GM21737 (cell line): ENCODE results near the gene PCDHGB6.
"Not testable (repeated sequence)": the region's sequence is repeated elsewhere in the genome, so short reads cannot be mapped to it uniquely, and the experiment has no call there.

Experiments used
- ATAC-seq: cut with Tn5 transposase; IDR thresholded peaks from one replicate; pipeline ENCODE4 v1.9.1; 2021; ENCODE audit warnings: mild to moderate bottlenecking, moderate library complexity; ENCODE audit not compliant: unreplicated experiment

The PCDHGB6 gene

GRCh38 chr5:141407790-141408505, at the start of gene PCDHGB6:
TSS of gene PCDHGB6 (plus strand) at chr5:141408021. CDS start at chr5:141408203, 182 bp downstream.
- ATAC-seq: not testable (repeated sequence)

GRCh38 chr5:141359790-141360426, 47.9 kb upstream of the PCDHGB6 start, which contains the start of gene PCDHGB2:
TSS of gene PCDHGB2 (plus strand) at chr5:141359994. CDS start at chr5:141360136, 142 bp downstream.
- no peak for ATAC-seq

DNA sequence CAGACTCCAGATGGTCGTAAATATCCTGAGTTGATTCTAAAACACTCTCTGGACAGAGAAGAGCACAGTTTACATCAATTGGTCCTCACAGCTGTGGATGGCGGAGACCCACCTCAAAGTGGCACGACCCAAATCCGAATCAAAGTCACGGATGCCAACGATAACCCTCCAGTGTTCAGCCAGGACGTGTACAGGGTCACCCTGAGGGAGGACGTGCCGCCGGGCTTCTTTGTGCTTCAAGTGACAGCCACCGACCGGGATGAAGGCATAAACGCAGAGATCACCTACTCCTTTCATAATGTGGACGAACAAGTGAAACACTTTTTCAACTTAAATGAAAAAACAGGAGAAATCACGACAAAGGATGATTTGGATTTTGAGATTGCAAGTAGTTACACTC, 47.1 kb upstream of the PCDHGB6 start:
- ATAC-seq: no peak

DNA sequence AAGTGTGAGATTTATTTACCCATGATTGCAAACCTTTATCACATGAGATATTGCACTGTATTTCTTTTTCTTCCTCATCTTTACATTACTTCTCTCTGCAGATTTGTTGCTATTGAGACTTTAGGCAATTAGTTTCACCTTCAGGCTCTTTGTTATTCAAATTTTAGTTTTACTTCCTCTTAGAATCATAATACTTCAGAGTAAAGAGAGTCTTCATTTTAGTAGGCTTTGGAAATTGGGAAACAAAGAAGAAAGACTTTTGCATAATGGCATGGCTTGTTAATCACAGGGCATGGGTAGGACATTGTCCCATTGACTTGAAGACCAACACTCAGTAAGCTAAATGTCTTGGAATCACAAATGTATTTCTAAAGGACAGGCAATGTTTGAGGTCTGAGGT, 45.1 kb upstream of the PCDHGB6 start:
- ATAC-seq: no peak

- no peak for ATAC-seq
Measured at GRCh38 chr5:141363952-141364660, 43.7 kb upstream of the PCDHGB6 start, which contains the start of gene PCDHGA5. TSS of gene PCDHGA5 (plus strand) at chr5:141364162. CDS start at chr5:141364331, 169 bp downstream.

DNA sequence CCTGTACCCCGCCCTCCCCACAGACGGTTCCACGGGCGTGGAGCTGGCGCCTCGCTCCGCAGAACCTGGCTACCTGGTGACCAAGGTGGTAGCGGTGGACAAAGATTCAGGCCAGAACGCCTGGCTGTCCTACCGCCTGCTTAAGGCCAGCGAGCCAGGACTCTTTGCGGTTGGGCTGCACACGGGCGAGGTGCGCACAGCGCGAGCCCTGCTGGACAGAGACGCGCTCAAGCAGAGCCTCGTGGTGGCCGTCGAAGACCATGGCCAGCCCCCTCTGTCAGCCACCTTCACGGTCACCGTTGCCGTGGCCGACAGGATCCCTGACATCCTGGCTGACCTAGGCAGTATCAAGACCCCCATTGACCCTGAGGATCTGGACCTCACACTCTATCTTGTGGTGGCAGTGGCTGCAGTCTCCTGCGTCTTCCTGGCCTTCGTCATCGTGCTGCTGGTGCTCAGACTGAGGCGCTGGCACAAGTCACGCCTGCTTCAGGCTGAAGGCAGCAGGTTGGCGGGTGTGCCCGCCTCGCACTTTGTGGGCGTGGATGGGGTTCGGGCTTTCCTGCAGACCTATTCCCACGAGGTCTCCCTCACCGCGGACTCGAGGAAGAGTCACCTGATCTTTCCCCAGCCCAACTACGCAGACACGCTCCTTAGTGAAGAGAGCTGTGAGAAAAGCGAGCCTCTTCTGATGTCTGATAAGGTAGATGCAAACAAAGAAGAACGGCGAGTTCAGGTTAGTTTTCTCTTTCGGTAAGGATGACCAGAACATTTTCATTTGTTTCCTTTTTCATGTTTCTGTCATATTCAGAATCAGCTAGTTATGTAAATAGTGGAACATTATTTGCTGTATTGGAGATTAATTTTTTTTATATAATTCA, 41.6 kb upstream of the PCDHGB6 start:
- no peak for ATAC-seq

- ATAC-seq: peak; percentile 69
Measured at GRCh38 chr5:141369994-141370848, 37.6 kb upstream of the PCDHGB6 start, which contains the start of gene PCDHGB3. TSS of gene PCDHGB3 (plus strand) at chr5:141370242. CDS start at chr5:141370395, 153 bp downstream.

DNA sequence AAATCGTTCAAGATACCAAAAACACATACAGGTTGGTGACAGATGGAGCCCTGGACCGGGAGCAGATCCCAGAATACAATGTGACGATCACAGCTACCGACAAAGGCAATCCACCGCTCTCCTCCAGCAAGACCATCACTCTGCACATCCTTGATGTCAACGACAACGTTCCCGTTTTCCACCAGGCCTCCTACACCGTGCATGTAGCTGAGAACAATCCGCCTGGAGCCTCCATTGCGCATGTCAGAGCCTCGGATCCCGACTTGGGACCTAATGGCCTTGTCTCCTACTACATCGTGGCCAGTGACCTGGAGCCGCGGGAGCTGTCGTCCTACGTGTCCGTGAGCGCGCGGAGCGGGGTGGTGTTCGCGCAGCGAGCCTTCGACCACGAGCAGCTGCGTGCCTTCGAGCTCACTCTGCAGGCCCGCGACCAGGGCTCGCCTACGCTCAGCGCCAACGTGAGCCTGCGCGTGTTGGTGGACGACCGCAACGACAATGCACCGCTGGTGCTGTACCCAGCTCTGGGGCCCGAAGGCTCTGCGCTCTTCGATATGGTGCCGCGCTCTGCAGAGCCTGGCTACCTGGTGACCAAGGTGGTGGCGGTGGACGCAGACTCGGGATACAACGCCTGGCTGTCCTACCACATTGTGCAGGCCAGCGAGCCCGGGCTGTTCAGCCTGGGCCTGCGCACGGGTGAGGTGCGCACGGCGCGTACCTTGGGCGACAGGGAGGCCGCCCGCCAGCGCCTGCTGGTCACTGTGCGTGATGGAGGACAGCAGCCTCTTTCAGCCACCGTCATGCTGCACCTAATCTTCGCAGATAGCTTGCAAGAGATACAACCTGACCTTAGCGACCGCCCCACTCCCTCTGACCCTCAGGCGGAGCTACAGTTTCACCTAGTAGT, 36.0 kb upstream of the PCDHGB6 start:
- no peak for ATAC-seq

DNA sequence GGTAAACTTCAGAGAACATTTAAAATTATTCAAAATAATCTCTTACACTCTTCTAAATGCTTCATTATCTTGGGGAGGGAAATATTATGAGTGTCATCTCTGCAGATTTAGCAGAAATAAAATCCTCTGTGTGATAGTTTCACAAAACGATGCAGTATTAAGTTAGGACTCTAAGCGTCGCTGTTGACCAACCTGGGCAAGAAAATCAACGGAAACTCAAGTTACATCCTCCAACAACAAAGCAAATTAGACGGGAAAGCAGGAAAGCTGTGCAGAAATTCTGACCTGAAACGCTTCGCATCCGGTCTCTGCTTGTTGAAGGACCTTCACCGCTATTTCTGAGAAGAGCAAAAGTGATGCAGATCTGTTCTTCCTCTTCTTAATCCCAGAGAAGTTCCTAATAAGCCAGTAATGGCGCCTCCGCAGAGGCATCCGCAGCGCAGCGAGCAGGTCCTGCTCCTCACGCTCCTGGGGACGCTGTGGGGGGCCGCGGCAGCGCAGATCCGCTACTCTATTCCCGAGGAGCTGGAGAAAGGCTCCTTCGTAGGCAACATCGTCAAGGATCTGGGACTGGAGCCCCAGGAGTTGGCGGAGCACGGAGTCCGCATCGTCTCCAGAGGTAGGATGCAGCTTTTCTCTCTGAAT, 34.0 kb upstream of the PCDHGB6 start, which contains the start of gene PCDHGA6:
TSS of gene PCDHGA6 (plus strand) at position 219 of the 645 bp plus-strand sequence. CDS start at position 412, 193 bp downstream.
- ATAC-seq: no peak

DNA sequence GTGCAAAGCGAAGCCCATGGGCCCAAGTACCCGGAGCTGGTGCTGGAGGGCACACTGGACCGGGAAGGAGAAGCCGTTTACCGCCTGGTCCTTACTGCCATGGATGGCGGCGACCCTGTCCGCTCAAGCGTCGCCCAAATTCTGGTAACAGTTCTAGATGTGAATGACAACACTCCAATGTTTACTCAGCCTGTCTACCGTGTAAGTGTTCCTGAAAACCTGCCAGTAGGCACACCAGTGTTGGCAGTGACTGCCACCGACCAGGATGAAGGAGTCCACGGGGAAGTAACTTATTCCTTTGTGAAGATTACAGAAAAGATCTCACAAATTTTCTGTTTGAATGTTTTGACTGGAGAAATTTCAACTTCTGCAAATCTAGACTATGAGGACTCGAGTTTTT, 33.2 kb upstream of the PCDHGB6 start:
- ATAC-seq: no peak

DNA sequence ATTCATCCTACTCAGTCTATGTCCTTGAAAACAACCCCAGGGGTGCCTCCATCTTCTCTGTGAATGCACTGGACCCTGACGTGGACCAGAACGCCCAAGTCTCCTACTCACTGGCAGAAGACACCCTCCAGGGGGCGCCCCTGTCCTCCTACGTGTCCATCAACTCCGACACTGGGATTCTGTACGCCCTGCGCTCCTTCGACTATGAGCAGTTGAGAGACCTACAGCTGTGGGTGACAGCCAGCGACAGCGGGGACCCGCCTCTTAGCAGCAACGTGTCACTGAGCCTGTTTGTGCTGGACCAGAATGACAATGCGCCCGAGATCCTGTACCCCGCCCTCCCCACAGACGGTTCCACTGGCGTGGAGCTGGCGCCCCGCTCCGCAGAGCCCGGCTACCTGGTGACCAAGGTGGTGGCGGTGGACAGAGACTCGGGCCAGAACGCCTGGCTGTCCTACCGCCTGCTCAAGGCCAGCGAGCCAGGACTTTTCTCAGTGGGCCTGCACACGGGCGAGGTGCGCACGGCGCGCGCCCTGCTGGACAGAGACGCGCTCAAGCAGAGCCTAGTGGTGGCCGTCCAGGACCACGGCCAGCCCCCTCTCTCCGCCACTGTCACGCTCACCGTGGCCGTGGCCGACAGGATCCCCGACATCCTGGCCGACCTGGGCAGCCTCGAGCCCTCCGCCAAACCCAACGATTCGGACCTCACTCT, 32.2 kb upstream of the PCDHGB6 start:
- not testable (repeated sequence) for ATAC-seq

DNA sequence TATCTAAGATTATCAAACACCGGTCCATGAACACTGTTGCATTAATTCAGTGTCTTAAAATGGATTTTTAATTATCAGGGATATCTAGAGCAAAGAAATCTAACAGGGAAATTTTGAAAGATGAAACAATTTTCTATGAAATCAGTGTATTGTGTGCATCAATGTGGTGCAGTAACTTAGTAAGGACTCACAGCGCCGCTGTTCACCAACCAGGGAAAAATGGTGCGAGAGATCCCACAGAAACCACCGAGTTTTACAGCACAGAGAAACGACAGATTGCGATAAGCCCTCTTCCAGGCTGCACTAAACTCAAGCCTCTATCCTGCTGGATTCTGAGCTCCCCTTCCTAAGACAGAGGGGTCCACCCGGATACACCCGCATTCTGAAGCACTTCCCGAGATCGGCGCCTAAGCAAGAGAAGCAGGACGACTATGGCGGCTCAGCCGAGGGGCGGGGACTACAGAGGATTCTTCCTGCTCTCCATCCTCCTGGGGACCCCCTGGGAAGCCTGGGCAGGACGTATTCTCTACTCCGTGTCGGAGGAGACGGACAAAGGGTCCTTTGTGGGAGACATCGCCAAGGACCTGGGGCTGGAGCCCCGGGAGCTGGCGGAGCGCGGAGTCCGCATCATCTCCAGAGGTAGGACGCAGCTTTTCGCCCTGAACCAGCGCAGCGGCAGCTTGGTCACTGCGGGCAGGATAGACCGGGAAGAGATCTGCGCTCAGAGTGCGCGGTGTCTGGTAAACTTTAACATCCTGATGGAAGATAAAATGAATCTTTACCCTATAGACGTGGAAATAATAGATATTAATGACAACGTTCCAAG, 25.1 kb upstream of the PCDHGB6 start, which contains the start of gene PCDHGA7:
TSS of gene PCDHGA7 (plus strand) at position 274 of the 826 bp plus-strand sequence. CDS start at position 432, 158 bp downstream.
- no peak for ATAC-seq

DNA sequence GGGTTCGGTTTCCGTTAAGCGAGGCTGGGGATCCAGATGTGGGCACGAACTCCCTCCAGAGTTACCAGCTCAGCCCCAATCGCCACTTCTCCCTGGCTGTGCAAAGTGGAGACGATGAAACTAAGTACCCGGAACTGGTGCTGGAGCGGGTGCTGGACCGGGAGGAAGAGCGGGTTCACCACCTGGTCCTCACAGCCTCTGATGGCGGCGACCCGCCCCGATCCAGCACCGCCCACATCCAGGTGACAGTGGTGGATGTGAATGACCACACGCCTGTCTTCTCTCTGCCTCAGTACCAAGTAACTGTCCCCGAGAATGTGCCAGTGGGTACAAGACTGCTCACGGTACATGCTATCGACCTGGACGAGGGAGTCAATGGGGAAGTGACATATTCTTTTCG, 24.5 kb upstream of the PCDHGB6 start:
- no peak for ATAC-seq

- ATAC-seq: no peak
Measured at GRCh38 chr5:141384471-141385267, 23.2 kb upstream of the PCDHGB6 start.

DNA sequence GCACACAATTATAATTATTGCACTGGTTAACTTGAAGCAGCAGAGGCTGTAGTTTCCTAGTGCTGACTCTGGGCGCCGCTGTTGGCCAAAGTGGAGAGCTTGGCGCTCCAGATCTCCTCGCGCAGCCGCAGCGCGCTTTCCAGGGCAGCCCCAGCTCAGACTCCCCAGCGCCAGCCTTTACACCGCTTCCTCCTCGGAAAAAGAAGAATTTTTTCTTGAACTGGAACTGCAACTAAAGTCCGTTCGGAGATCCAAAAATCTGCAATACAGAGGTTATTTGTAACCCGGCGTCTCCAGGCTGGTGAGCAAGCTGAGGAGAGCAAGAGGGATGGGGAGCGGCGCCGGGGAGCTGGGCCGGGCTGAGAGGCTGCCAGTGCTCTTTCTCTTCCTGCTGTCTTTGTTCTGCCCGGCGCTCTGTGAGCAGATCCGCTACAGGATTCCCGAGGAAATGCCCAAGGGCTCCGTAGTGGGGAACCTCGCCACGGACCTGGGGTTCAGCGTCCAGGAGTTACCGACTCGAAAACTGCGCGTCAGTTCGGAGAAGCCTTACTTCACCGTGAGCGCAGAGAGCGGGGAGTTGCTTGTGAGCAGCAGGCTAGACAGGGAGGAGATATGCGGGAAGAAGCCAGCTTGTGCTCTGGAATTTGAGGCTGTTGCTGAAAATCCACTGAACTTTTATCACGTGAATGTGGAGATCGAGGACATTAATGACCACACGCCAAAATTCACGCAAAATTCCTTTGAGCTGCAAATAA, 20.1 kb upstream of the PCDHGB6 start, which contains the start of gene PCDHGB4:
TSS of gene PCDHGB4 (plus strand) at position 142 of the 755 bp plus-strand sequence. CDS start at position 329, 187 bp downstream.
- not testable (repeated sequence) for ATAC-seq
